Activated B cell treated with CpG ODN at 0.5 μM for 24 hours (primary cell): ENCODE measurements around the gene ASPRV1. TPM values are rescaled to one million over a fixed set of nuclear protein-coding genes. Genes with fewer than 3 reads are reported as not detected.

Source experiments
- ATAC-seq: fragments of 200-7000 bp; cut with Tn5 transposase; one replicate; pipeline ENCODE4 v1.10.0; 2021; ENCODE audit warnings: low read depth, mild to moderate bottlenecking, moderate library complexity
- CTCF ChIA-PET: fragments of 350-600 bp; sonication (Branson Sonifier 250); formaldehyde crosslinking; loops from one replicate; lab custom pipeline; 2021; ENCODE audit warnings: antibody characterized with exemption; lab: Charles Lee
- POLR2A ChIA-PET: fragments of 350-600 bp; sonication (Branson Sonifier 250); formaldehyde crosslinking; loops from one replicate; lab custom pipeline; 2021; ENCODE audit warnings: antibody characterized with exemption; lab: Charles Lee
- DNase-seq: peaks from one replicate; pipeline ENCODE4 v3.0.0; 2022
- H3K27ac Mint-ChIP-seq: one replicate; pipeline ENCODE4 v1.8.0; 2020; ENCODE audit warnings: mixed read lengths
- H3K27me3 Mint-ChIP-seq: one replicate; pipeline ENCODE4 v1.8.0; 2021; ENCODE audit warnings: mixed read lengths
- H3K36me3 Mint-ChIP-seq: one replicate; pipeline ENCODE4 v1.8.0; 2021; ENCODE audit warnings: low read depth, mixed read lengths
- H3K4me1 Mint-ChIP-seq: one replicate; pipeline ENCODE4 v1.8.0; 2021; ENCODE audit warnings: mixed read lengths
- H3K4me3 Mint-ChIP-seq: one replicate; pipeline ENCODE4 v1.8.0; 2020; ENCODE audit warnings: mild to moderate bottlenecking, mixed read lengths
- H3K9me3 Mint-ChIP-seq: one replicate; pipeline ENCODE4 v1.8.0; 2020; ENCODE audit warnings: mixed read lengths
- intact Hi-C: fragments of 100-400 bp; cut with micrococcal nuclease; formaldehyde crosslinking; loops from one replicate; pipeline ENCODE4 v1.15.1; 2024
- total RNA-seq: library from RNA; stranded (reverse); gene quantifications from 2 replicates; pipeline ENCODE4 v1.2.3, GENCODE V29; 2022
- TF ChIP-seq, protein P1 (sequence below): fragments of 200-600 bp; IDR thresholded peaks from one replicate; pipeline ENCODE4 v1.8.0; 2022; ENCODE audit warnings: antibody characterized with exemption, mild to moderate bottlenecking

The ASPRV1 gene
- total RNA-seq = 0.47 and 0.56 TPM in 2 replicates

- Mint-ChIP-seq H3K4me1 (no peaks in the 10 kb centered on the region), H3K4me3 (no peak within 1 kb of the TSS), H3K36me3 (no peaks in the 10 kb centered on the region), H3K27me3 (peaks cover 7% of the 10 kb centered on the region), H3K27ac (no peak within 1 kb of the TSS), H3K9me3 (no peaks in the 10 kb centered on the region)
- DNase-seq (no peak), ATAC-seq (no peak)
- POLR2A ChIA-PET = no interaction called here
- CTCF ChIA-PET = no interaction called here
- TF ChIP-seq, protein P1, sequence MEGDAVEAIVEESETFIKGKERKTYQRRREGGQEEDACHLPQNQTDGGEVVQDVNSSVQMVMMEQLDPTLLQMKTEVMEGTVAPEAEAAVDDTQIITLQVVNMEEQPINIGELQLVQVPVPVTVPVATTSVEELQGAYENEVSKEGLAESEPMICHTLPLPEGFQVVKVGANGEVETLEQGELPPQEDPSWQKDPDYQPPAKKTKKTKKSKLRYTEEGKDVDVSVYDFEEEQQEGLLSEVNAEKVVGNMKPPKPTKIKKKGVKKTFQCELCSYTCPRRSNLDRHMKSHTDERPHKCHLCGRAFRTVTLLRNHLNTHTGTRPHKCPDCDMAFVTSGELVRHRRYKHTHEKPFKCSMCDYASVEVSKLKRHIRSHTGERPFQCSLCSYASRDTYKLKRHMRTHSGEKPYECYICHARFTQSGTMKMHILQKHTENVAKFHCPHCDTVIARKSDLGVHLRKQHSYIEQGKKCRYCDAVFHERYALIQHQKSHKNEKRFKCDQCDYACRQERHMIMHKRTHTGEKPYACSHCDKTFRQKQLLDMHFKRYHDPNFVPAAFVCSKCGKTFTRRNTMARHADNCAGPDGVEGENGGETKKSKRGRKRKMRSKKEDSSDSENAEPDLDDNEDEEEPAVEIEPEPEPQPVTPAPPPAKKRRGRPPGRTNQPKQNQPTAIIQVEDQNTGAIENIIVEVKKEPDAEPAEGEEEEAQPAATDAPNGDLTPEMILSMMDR = no peak
- intact Hi-C loops = no loop called here
These were observed at the start of gene ASPRV1 for GRCh38 chr2:69961496-69961895. Gene ASPRV1 (minus strand): TSS chr2:69961631. CDS start chr2:69961436, 195 bp downstream.

GRCh38 chr2:70010576-70011111 lies 49.2 kb upstream of the ASPRV1 start:
- ChIA-PET POLR2A (interaction anchor here (1.0 kb wide), 1 partner anchor 90 kb away, joined by 3 read pairs; no protein-coding TSS in a partner anchor), CTCF (no interaction called here)
- H3K27ac Mint-ChIP-seq = no peak overlapping the region
- ATAC-seq (no peak), DNase-seq (no peak)
- intact Hi-C loops = no loop called here
- TF ChIP-seq, protein P1 = no peak
- H3K9me3 Mint-ChIP-seq = peaks cover 1% of the 10 kb centered on the region
- H3K4me3 Mint-ChIP-seq = no peak overlapping the region
- H3K27me3 Mint-ChIP-seq = no peaks in the 10 kb centered on the region
- peaks cover 14% of the 10 kb centered on the region for H3K36me3 Mint-ChIP-seq
- peaks cover 11% of the 10 kb centered on the region for H3K4me1 Mint-ChIP-seq

- H3K4me1 Mint-ChIP-seq = peaks cover 11% of the 10 kb centered on the region
- intact Hi-C loops = no loop called here
- no peaks in the 10 kb centered on the region for H3K9me3 Mint-ChIP-seq
- peaks cover 9% of the 10 kb centered on the region for H3K36me3 Mint-ChIP-seq
- POLR2A ChIA-PET = interaction anchor here (1.0 kb wide), 1 partner anchor 89 kb away, joined by 3 read pairs; no protein-coding TSS in a partner anchor
- DNase-seq (no peak), ATAC-seq (no peak)
- no peak overlapping the region for H3K4me3 Mint-ChIP-seq
- TF ChIP-seq, protein P1 = no peak
- no peaks in the 10 kb centered on the region for H3K27me3 Mint-ChIP-seq
- no peak overlapping the region for H3K27ac Mint-ChIP-seq
- CTCF ChIA-PET = no interaction called here
These were observed 48.5 kb upstream of the ASPRV1 start for GRCh38 chr2:70009762-70010575.

GRCh38 chr2:70008290-70008689 lies 46.9 kb upstream of the ASPRV1 start:
- H3K27ac Mint-ChIP-seq = no peak overlapping the region
- H3K27me3 Mint-ChIP-seq = no peaks in the 10 kb centered on the region
- ChIA-PET CTCF (no interaction called here), POLR2A (interaction anchor here (0.6 kb wide), 1 partner anchor 13 kb away, joined by 4 read pairs; no protein-coding TSS in a partner anchor)
- DNase-seq (no peak), ATAC-seq (no peak)
- peaks cover 7% of the 10 kb centered on the region for H3K36me3 Mint-ChIP-seq
- no peaks in the 10 kb centered on the region for H3K9me3 Mint-ChIP-seq
- H3K4me3 Mint-ChIP-seq = no peak overlapping the region
- intact Hi-C loops = no loop called here
- peaks cover 11% of the 10 kb centered on the region for H3K4me1 Mint-ChIP-seq
- TF ChIP-seq, protein P1 = no peak

DNA sequence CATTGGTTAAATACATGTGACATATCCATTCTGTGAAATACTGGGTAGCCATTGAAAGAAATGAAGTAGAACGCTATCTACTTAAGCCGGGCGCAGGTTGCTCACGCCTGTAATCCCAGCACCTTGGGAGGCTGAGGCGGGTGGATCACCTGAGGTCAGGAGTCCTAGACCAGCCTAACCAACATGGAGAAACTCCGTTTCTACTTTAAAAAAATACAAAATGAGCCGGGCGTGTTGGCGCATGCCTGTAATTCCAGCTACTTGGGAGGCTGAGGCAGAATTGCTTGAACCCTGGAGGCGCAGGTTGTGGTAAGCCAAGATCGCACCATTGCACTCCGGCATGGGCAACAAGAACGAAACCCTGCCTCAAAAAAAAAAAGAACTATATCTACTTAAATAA lies 45.7 kb upstream of the ASPRV1 start:
- ChIA-PET POLR2A (no interaction called here), CTCF (no interaction called here)
- peaks cover 7% of the 10 kb centered on the region for H3K36me3 Mint-ChIP-seq
- H3K27ac Mint-ChIP-seq = no peak overlapping the region
- no peaks in the 10 kb centered on the region for H3K9me3 Mint-ChIP-seq
- no peak for ATAC-seq
- H3K27me3 Mint-ChIP-seq = no peaks in the 10 kb centered on the region
- H3K4me3 Mint-ChIP-seq = no peak overlapping the region
- DNase-seq = no peak
- intact Hi-C loops = no loop called here
- TF ChIP-seq, protein P1 = no peak
- peaks cover 17% of the 10 kb centered on the region for H3K4me1 Mint-ChIP-seq
